ENCODE results near the gene GATA6. TPM values are rescaled to one million over a fixed set of nuclear protein-coding genes. Genes with fewer than 3 reads are reported as not detected.

The GATA6 gene
- total and polyA plus RNA-seq, 2 of the 8 experiments (the other 6 are each of a cell fraction or from before 2014, with no cell fraction given), result 0.09 TPM; not detected in 1

- H2AFZ ChIP-seq (ENCODE audit: low read length), result no peak overlapping the region
- POLR2A ChIA-PET (ENCODE audit: partially characterized antibody), result no interaction called here
- H3K27me3 ChIP-seq (replicated peaks in 1 of 4; ENCODE audit: control insufficient read depth in 3 of 4, extremely low read depth in 1 of 4, insufficient read depth in 3 of 4, low read length in 3 of 4), result peaks cover 0 to 2% (median 0%) of the 10 kb centered on the region in 4 experiments; a peak in 2 of 7 replicates
- H4K20me1 ChIP-seq (replicated peaks in 1 of 2; ENCODE audit: control insufficient read depth in 1 of 2, insufficient read depth in 2 of 2, low read length in 2 of 2), result no peaks in the 10 kb centered on the region
- DNase-seq (ENCODE audit: low read depth in 1 of 2, low spot score in 2 of 2), result no peak
- no peaks in the 10 kb centered on the region for H3K79me1 ChIP-seq (ENCODE audit: low read depth, low read length)
- H3K4ac ChIP-seq (replicated peaks; ENCODE audit: insufficient read length, low read depth, low read length), result no peak overlapping the region
- no peaks in the 10 kb centered on the region for H3K23me2 ChIP-seq (ENCODE audit: low read depth, low read length)
- CTCF ChIA-PET (ENCODE audit: partially characterized antibody), result no interaction called here
- no peak overlapping the region for H3K56ac ChIP-seq (replicated peaks; ENCODE audit: insufficient read length, low read depth, low read length)
- no peak overlapping the region for H3K14ac ChIP-seq (ENCODE audit: insufficient read length)
- H2BK15ac ChIP-seq (ENCODE audit: low read length), result no peak overlapping the region
- 81% methylated on average over 5 of the region's 5 CpGs; no CpG with 5 or more reads in 1 of the 2 experiments for WGBS, 2 experiments (ENCODE audit: extremely low coverage in 1 of 2, insufficient coverage in 1 of 2, insufficient read length in 1 of 2, insufficient replicate concordance in 2 of 2, low coverage in 1 of 2, low lambda C conversion rate in 2 of 2, missing lambda C conversion rate in 1 of 2)
- no peak overlapping the region for H2AK5ac ChIP-seq (ENCODE audit: low read depth, low read length)
- H3K23ac ChIP-seq (ENCODE audit: insufficient read length), result no peak overlapping the region
- H2BK5ac ChIP-seq (ENCODE audit: low read depth, low read length), result no peak overlapping the region
- no peak overlapping the region for H2BK20ac ChIP-seq (ENCODE audit: low read length)
- no peak for FAIRE-seq
- no peak overlapping the region for H3K27ac ChIP-seq (ENCODE audit: low read depth, low read length)
- no peak overlapping the region for H4K91ac ChIP-seq (replicated peaks; ENCODE audit: insufficient read length, low read length)
- H2BK12ac ChIP-seq (ENCODE audit: low read depth, low read length), result no peak overlapping the region
- no peak overlapping the region for H4K8ac ChIP-seq (ENCODE audit: extremely low read depth, insufficient read depth, low read length)
- H3K18ac ChIP-seq (ENCODE audit: extremely low read depth, low read length), result no peak overlapping the region
- no peak overlapping the region for H2BK120ac ChIP-seq (replicated peaks; ENCODE audit: low read depth, low read length)
- no peak overlapping the region for H4K5ac ChIP-seq (ENCODE audit: insufficient read length, low read depth, low read length)
- H3K4me1 ChIP-seq (replicated peaks in 1 of 4; ENCODE audit: control insufficient read depth in 3 of 4, insufficient read depth in 4 of 4, low read length in 3 of 4), result no peaks in the 10 kb centered on the region
- no peak overlapping the region for H3K4me2 ChIP-seq (ENCODE audit: insufficient read depth in 1 of 2, low read depth in 2 of 2, low read length in 2 of 2)
- no peaks in the 10 kb centered on the region for H3K36me3 ChIP-seq (ENCODE audit: control insufficient read depth in 2 of 4, insufficient read depth in 4 of 4, low read length in 3 of 4)
- H3K79me2 ChIP-seq (ENCODE audit: control insufficient read depth in 1 of 2, insufficient read depth in 2 of 2, low read length in 2 of 2), result no peaks in the 10 kb centered on the region
- no peaks in the 10 kb centered on the region for H3K9me3 ChIP-seq (ENCODE audit: insufficient read depth in 2 of 2, low read depth in 1 of 2, low read length in 1 of 2)
- H3K4me3 ChIP-seq (ENCODE audit: extremely low read depth in 1 of 4, insufficient read depth in 2 of 4, low read depth in 3 of 4, low read length in 4 of 4), result no peak overlapping the region
- H3K9ac ChIP-seq (replicated peaks in 1 of 4; ENCODE audit: extremely low read depth in 1 of 4, low read depth in 3 of 4, low read length in 3 of 4), result no peak overlapping the region
Measured at GRCh38 chr18:22207021-22207758, 37.8 kb downstream of the GATA6 start.
